NCI-H446 (cell line): ENCODE results near the gene SCN4B.
A peak's percentile ranks its signal among the peaks of the same experiment; 100 is the strongest.

ENCODE experiments used
- DNase-seq, 2 experiments: peaks; one replicate each; lab custom pipeline; 2025; lab: John Stamatoyannopoulos, UW

The SCN4B gene

GRCh38 chr11:118152020-118152551 lies 537 bp downstream of the SCN4B start:
- DNase-seq: no peak

GRCh38 chr11:118151431-118151830 lies 1.2 kb downstream of the SCN4B start:
- no peak for DNase-seq

- no peak for DNase-seq
Measured at GRCh38 chr11:118149493-118149892, 3.1 kb downstream of the SCN4B start.

- DNase-seq: no peak
Measured at GRCh38 chr11:118148856-118149255, 3.8 kb downstream of the SCN4B start.

- DNase-seq: no peak
Measured at GRCh38 chr11:118148240-118148639, 4.4 kb downstream of the SCN4B start.

GRCh38 chr11:118147502-118147901 lies 5.1 kb downstream of the SCN4B start:
- no peak for DNase-seq

GRCh38 chr11:118146554-118146953 lies 6.1 kb downstream of the SCN4B start:
- DNase-seq: no peak

GRCh38 chr11:118145285-118146227 lies 7.1 kb downstream of the SCN4B start:
- peak; percentile 56 to 80 for DNase-seq

- DNase-seq: no peak
Measured at GRCh38 chr11:118144301-118145268, 8.0 kb downstream of the SCN4B start.

- no peak for DNase-seq
Measured at GRCh38 chr11:118143661-118144185, 8.9 kb downstream of the SCN4B start.

GRCh38 chr11:118142809-118143208 lies 9.8 kb downstream of the SCN4B start:
- no peak for DNase-seq

GRCh38 chr11:118142081-118142480 lies 10.5 kb downstream of the SCN4B start:
- no peak for DNase-seq

- DNase-seq: no peak
Measured at GRCh38 chr11:118139578-118139977, 13.0 kb downstream of the SCN4B start.

- DNase-seq: no peak
Measured at GRCh38 chr11:118138839-118139420, 13.7 kb downstream of the SCN4B start.

- peak in 1 of 2 experiments; percentile 15 for DNase-seq
Measured at GRCh38 chr11:118136801-118137200, 15.8 kb downstream of the SCN4B start.

- no peak for DNase-seq
Measured at GRCh38 chr11:118136341-118136740, 16.3 kb downstream of the SCN4B start.

- DNase-seq: no peak
Measured at GRCh38 chr11:118135796-118136165, 16.8 kb downstream of the SCN4B start.

GRCh38 chr11:118135051-118135795 lies 17.4 kb downstream of the SCN4B start:
- DNase-seq: no peak

- DNase-seq: no peak
Measured at GRCh38 chr11:118133816-118134215, 18.8 kb downstream of the SCN4B start.

- DNase-seq: no peak
Measured at GRCh38 chr11:118132385-118133151, 20.1 kb downstream of the SCN4B start.
